ENCODE measurements around the gene GRM7.

GRM7 gene

GRCh38 chr3:7789324-7789723, 928.4 kb downstream of the GRM7 start:
- DNase-seq (ENCODE audit: low spot score) = peak; percentile 19

GRCh38 chr3:7790141-7790540, 929.2 kb downstream of the GRM7 start:
- DNase-seq (ENCODE audit: low spot score) = no peak

All from iPS-NIHi11 (cell line).